HFFc6 (cell line): Measurements from ENCODE around the gene TPTE. TPM values are rescaled to one million over a fixed set of nuclear protein-coding genes. Genes with fewer than 3 reads are reported as not detected.
"Not testable (repeated sequence)": the region's sequence is repeated elsewhere in the genome, so short reads cannot be mapped to it uniquely, and the experiment has no call there.

Experiments
- DNase-seq: peaks from one replicate; pipeline ENCODE4 v3.0.0-alpha.2; 2018
- H3K27ac Mint-ChIP-seq: 2 replicates; pipeline ENCODE4 v1.8.0; 2020; ENCODE audit warnings: mild to moderate bottlenecking, mixed read lengths
- H3K27me3 Mint-ChIP-seq: 2 replicates; pipeline ENCODE4 v1.8.0; 2021; ENCODE audit warnings: mild to moderate bottlenecking, moderate library complexity, mixed read lengths; ENCODE audit not compliant: insufficient read depth
- H3K36me3 Mint-ChIP-seq: 2 replicates; pipeline ENCODE4 v1.8.0; 2021; ENCODE audit warnings: low read depth, mixed read lengths
- H3K4me1 Mint-ChIP-seq: 2 replicates; pipeline ENCODE4 v1.8.0; 2020; ENCODE audit warnings: low read depth, mixed read lengths
- H3K4me3 Mint-ChIP-seq: 2 replicates; pipeline ENCODE4 v1.8.0; 2020; ENCODE audit warnings: mild to moderate bottlenecking, moderate library complexity, mixed read lengths
- H3K9me3 Mint-ChIP-seq: 2 replicates; pipeline ENCODE4 v1.8.0; 2020; ENCODE audit warnings: mild to moderate bottlenecking, mixed read lengths
- CTCF ChIP-seq: fragments of 200-600 bp; sonication (generic); IDR thresholded peaks from 2 replicates; pipeline ENCODE4 v1.5.0; 2021; ENCODE audit warnings: antibody characterized with exemption, mild to moderate bottlenecking
- total RNA-seq, 6 experiments: library from RNA; stranded (reverse); fragmentation: NEBNext Ultra II Directional; extraction: Animal tissue kit (Norgen Biotek cat#: 25700); gene quantifications; 2 replicates in 1 of 6; 3 replicates in 5 of 6; pipeline ENCODE4 v1.2.3, GENCODE V29; 2021

TPTE gene
- total RNA-seq, 6 experiments from 2014 or later: not detected

GRCh38 chr21:10539956-10540355 lies 18.6 kb downstream of the TPTE start:
- no peak overlapping the region for H3K4me3 Mint-ChIP-seq
- H3K27me3 Mint-ChIP-seq: no peaks in the 10 kb centered on the region
- H3K9me3 Mint-ChIP-seq: peaks cover 8% of the 10 kb centered on the region; the same call in 1 of the 2 replicates
- no peak overlapping the region for H3K27ac Mint-ChIP-seq
- TF ChIP-seq CTCF: no peak
- DNase-seq: no peak
- H3K4me1 Mint-ChIP-seq: no peaks in the 10 kb centered on the region
- H3K36me3 Mint-ChIP-seq: no peaks in the 10 kb centered on the region

DNA sequence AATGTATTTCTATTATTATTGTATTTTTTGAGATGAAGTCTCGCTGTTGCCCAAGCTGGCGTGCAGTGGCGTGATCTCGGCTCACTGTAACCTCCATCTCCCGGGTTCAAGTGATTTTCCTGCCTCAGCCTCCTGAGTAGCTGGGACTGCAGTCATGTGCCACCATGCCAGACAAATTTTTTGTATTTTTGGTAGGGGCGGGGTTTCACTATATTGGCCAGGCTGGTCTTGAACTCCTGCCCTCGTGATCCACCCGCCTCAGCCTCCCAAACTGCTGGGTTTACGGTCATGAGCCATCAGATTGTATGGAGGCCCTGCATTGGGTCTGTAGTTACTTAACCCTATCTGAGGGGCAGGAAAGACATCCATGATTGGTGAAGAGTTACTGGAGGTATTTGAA lies 23.0 kb downstream of the TPTE start:
- not testable (repeated sequence) for H3K4me3 Mint-ChIP-seq, H3K27me3 Mint-ChIP-seq, H3K4me1 Mint-ChIP-seq, DNase-seq, H3K36me3 Mint-ChIP-seq, H3K27ac Mint-ChIP-seq
- H3K9me3 Mint-ChIP-seq: peaks cover 30% of the 10 kb centered on the region

GRCh38 chr21:10547868-10548267 lies 26.5 kb downstream of the TPTE start:
- not testable (repeated sequence) for H3K4me3 Mint-ChIP-seq, H3K36me3 Mint-ChIP-seq, H3K4me1 Mint-ChIP-seq, H3K27me3 Mint-ChIP-seq, DNase-seq, H3K27ac Mint-ChIP-seq
- H3K9me3 Mint-ChIP-seq: peaks cover 46% of the 10 kb centered on the region

GRCh38 chr21:10548331-10548954 lies 27.1 kb downstream of the TPTE start:
- not testable (repeated sequence) for DNase-seq, H3K27ac Mint-ChIP-seq, H3K27me3 Mint-ChIP-seq, H3K4me1 Mint-ChIP-seq, H3K4me3 Mint-ChIP-seq, H3K36me3 Mint-ChIP-seq
- H3K9me3 Mint-ChIP-seq: peaks cover 46% of the 10 kb centered on the region

- not testable (repeated sequence) for H3K27ac Mint-ChIP-seq, H3K4me3 Mint-ChIP-seq, H3K36me3 Mint-ChIP-seq, H3K4me1 Mint-ChIP-seq, DNase-seq, H3K27me3 Mint-ChIP-seq
- H3K9me3 Mint-ChIP-seq: peaks cover 57% of the 10 kb centered on the region
Observed at GRCh38 chr21:10570803-10571202, 49.4 kb downstream of the TPTE start.

- not testable (repeated sequence) for H3K4me1 Mint-ChIP-seq, H3K4me3 Mint-ChIP-seq, H3K36me3 Mint-ChIP-seq, DNase-seq, H3K27ac Mint-ChIP-seq, H3K27me3 Mint-ChIP-seq
- peaks cover 49% of the 10 kb centered on the region for H3K9me3 Mint-ChIP-seq
Observed at GRCh38 chr21:10574531-10575310, 53.3 kb downstream of the TPTE start.

GRCh38 chr21:10575311-10575667 lies 53.9 kb downstream of the TPTE start:
- H3K27ac Mint-ChIP-seq: no peak overlapping the region
- no peak overlapping the region for H3K4me3 Mint-ChIP-seq
- peaks cover 7% of the 10 kb centered on the region; the same call in 1 of the 2 replicates for H3K36me3 Mint-ChIP-seq
- no peak for TF ChIP-seq CTCF
- H3K27me3 Mint-ChIP-seq: no peaks in the 10 kb centered on the region
- H3K9me3 Mint-ChIP-seq: peaks cover 43% of the 10 kb centered on the region
- no peaks in the 10 kb centered on the region for H3K4me1 Mint-ChIP-seq
- no peak for DNase-seq

DNA sequence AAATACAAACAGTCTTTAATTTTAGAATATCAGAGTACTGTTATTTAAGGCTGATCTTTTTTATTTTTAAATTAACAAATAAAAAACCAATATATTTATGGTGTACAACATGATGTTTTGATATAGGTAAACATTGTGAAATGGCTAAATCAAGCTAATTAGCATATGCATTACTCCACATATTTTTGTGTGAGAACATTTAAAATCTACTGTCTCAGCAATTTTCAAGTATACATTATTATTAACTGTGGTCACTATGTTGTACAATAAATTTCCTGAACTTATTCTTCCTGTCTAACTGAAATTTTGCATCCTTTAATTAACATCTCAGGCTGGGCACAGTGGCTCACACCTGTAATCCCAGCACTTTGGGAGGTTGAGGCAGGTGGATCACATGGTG lies 57.5 kb downstream of the TPTE start:
- DNase-seq, H3K36me3 Mint-ChIP-seq, H3K27me3 Mint-ChIP-seq, H3K27ac Mint-ChIP-seq, H3K4me1 Mint-ChIP-seq, H3K4me3 Mint-ChIP-seq: not testable (repeated sequence)
- H3K9me3 Mint-ChIP-seq: peaks cover 37% of the 10 kb centered on the region

DNA sequence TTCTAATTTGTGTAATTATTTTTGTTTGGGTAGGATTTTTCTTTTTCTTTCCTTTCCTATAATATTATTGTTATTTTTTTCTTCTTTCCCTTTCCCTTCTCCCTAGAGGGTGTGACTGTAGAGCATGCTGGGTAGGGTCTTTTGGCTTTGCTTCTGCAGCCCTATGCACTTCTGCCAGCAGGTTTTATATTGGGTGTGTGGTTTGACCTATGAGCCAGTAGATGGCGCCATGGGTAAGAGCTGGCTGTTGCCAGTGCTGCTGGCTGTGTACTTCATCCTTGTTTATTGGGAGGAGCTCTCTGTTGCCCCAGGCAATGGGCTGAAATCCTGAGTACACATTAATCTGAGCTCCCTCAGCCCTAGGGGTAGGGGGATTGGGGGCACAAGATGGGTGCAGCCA lies 67.7 kb downstream of the TPTE start:
- not testable (repeated sequence) for H3K27ac Mint-ChIP-seq, H3K36me3 Mint-ChIP-seq, H3K4me3 Mint-ChIP-seq, DNase-seq, H3K27me3 Mint-ChIP-seq, H3K4me1 Mint-ChIP-seq
- peaks cover 17% of the 10 kb centered on the region for H3K9me3 Mint-ChIP-seq

DNA sequence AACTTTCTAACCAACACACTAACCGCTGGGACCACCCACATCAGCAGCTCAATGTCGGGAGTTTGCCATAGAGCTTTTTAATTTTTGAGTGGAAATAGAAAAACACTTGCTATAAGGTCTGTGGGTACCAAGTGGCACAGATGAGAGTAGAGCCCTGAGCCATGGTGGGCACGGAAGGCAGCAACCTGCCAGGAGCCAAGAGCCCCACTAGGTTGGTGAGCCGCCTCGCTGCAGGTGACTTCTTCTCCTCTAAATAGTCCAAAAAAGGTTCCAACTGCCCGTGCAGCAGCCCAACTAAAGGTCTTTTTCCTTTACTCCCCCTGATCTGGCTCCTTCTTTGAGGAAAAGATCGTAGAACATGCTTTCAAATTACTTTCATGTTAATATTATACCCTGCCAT lies 85.7 kb downstream of the TPTE start:
- not testable (repeated sequence) for H3K4me3 Mint-ChIP-seq, H3K27me3 Mint-ChIP-seq, H3K36me3 Mint-ChIP-seq, H3K27ac Mint-ChIP-seq, DNase-seq, H3K4me1 Mint-ChIP-seq
- H3K9me3 Mint-ChIP-seq: peaks cover 11% of the 10 kb centered on the region; the same call in 1 of the 2 replicates

GRCh38 chr21:10614285-10614684 lies 92.9 kb downstream of the TPTE start:
- H3K4me3 Mint-ChIP-seq, H3K9me3 Mint-ChIP-seq, DNase-seq, H3K4me1 Mint-ChIP-seq, H3K36me3 Mint-ChIP-seq, H3K27ac Mint-ChIP-seq, H3K27me3 Mint-ChIP-seq: not testable (repeated sequence)

- H3K4me1 Mint-ChIP-seq, H3K4me3 Mint-ChIP-seq, DNase-seq, H3K27me3 Mint-ChIP-seq, H3K27ac Mint-ChIP-seq, H3K36me3 Mint-ChIP-seq: not testable (repeated sequence)
- peaks cover 10% of the 10 kb centered on the region for H3K9me3 Mint-ChIP-seq
Observed at GRCh38 chr21:10616061-10616460, 94.7 kb downstream of the TPTE start.
